HG03139 (cell line): ENCODE data around the gene MIB2.
A peak's percentile ranks its signal among the peaks of the same experiment; 100 is the strongest.

Experiments
- ATAC-seq: cut with Tn5 transposase; IDR thresholded peaks from one replicate; pipeline ENCODE4 v1.9.1; 2021; ENCODE audit not compliant: unreplicated experiment

The MIB2 gene

DNA sequence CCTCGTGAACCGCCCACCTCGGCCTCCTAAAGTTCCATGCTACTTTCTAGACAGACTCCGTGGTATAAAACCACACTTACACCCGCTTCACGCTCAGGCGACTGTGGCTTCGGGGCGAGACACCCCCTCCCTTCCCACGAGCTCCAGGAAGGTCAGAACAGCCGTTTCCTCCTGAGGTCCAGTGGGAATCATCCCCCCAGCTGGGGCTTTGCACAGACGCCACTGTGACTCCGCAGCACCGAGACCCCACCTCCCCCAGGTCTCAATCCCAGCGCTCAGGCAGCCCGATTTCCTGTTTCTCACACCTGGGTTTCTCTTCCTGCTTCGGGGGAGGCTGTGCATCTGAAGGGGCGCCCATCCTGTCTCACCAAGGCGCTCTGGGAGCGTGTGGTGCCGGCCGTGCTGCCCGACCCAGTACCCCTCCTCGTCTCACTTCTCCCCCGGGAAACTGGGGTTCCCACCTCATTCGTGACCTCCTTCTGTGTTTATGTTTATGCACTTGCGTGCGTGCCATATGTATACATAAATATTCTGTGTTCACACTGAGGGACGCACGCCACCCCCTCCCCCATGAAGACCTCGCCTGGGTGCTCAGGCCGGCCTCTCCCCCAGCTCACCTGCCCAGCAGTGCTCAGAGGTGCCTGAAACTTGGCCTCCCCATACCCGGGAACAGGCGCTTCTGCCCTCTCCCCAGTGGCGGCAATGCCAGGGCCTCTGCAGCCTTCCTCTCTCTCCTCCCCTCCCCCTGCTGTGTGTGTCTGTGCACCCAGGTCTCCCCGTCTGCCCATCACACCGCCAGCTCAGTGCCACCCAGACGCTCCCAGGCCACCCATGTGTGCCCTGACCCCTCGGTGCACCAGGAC, 62.6 kb downstream of the MIB2 start:
- peak; percentile 73 for ATAC-seq

DNA sequence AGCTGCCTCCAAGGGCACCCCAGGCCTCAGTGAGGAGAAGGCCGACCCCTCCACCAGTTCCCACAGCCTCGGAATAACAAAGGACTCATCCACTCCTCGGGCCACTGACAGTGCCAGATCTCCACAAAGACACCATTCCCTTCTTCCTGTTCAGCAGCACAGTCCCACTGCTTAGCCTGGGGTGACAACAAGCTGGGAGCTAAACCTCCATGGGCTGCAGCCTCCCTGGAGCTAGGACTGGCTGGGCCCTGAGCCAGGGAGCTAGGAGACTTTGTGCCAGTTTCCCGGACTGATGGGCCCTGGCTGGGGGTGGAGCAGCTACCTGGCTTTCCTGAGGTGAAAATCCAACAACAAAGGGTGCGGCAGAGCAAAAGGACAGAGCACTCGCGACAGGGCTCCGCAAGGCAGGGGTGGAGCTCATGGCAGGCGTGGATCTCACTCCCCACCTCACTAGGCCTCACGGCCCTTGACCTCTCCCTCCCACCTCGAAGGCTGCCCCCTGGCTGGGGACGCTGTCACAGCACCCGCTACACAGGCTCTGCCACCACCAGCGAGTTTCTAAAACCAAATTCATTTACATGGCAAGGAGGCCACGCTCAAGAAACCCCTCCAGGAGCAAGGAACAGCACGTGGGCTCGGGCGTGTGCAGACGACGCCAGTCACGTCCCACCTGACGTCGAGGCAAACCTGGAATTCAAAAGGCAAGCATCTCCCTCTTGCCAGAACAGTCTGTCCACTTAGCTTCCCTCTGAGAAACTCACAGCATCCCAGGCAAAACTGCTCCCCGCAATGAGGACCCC, 63.5 kb downstream of the MIB2 start:
- ATAC-seq = no peak
